ENCODE measurements around the gene CHFR. TPM values are rescaled to one million over a fixed set of nuclear protein-coding genes. Genes with fewer than 3 reads are reported as not detected.
"Not testable (repeated sequence)": the region's sequence is repeated elsewhere in the genome, so short reads cannot be mapped to it uniquely, and the experiment has no call there.

Gene CHFR
- total RNA-seq, result 54.8 and 55.0 TPM in 2 replicates

GRCh38 chr12:132887513-132888351, at the start of gene CHFR:
Gene CHFR (minus strand): TSS chr12:132887605. CDS start chr12:132887328, 277 bp downstream.
- Histone ChIP-seq H3K36me3 (ENCODE audit: insufficient read depth, low read length) (peaks cover 15% of the 10 kb centered on the region), H3K4me2 (ENCODE audit: insufficient read depth, low read length) (peak within 1 kb of the TSS; percentile 94), H3K27ac (ENCODE audit: low read depth, low read length) (peak within 1 kb of the TSS; percentile 97), H3K79me2 (ENCODE audit: insufficient read depth, low read length) (peaks cover 35% of the 10 kb centered on the region), H4K20me1 (ENCODE audit: insufficient read depth, low read length) (no peaks in the 10 kb centered on the region), H3K4me1 (ENCODE audit: insufficient read depth, low read length) (no peaks in the 10 kb centered on the region), H3K4me3 (ENCODE audit: insufficient read depth, low read length) (peak within 1 kb of the TSS; percentile 99), H3K9me3 (ENCODE audit: low read depth, low read length) (no peaks in the 10 kb centered on the region), H2AFZ (ENCODE audit: low read length) (peak within 1 kb of the TSS; percentile 98), H3K27me3 (ENCODE audit: insufficient read depth, low read length) (no peaks in the 10 kb centered on the region)
- peak; percentile 100 for DNase-seq (ENCODE audit: insufficient read length, low spot score, missing footprints)
- no peak for TF ChIP-seq CTCF (IDR thresholded peaks at IDR 0.05; ENCODE audit: extremely low read depth, low read depth, low read length)

GRCh38 chr12:132936921-132937320, 49.5 kb upstream of the CHFR start:
- H3K4me2 ChIP-seq (ENCODE audit: insufficient read depth, low read length); H3K4me1 ChIP-seq (ENCODE audit: insufficient read depth, low read length); H3K79me2 ChIP-seq (ENCODE audit: insufficient read depth, low read length); H2AFZ ChIP-seq (ENCODE audit: low read length); H3K27me3 ChIP-seq (ENCODE audit: insufficient read depth, low read length); H3K4me3 ChIP-seq (ENCODE audit: insufficient read depth, low read length); H4K20me1 ChIP-seq (ENCODE audit: insufficient read depth, low read length); DNase-seq (ENCODE audit: insufficient read length, low spot score, missing footprints); H3K27ac ChIP-seq (ENCODE audit: low read depth, low read length): not testable (repeated sequence)
- H3K36me3 ChIP-seq (ENCODE audit: insufficient read depth, low read length), result peaks cover 19% of the 10 kb centered on the region
- H3K9me3 ChIP-seq (ENCODE audit: low read depth, low read length), result peaks cover 26% of the 10 kb centered on the region

GRCh38 chr12:132936163-132936562, 48.8 kb upstream of the CHFR start:
- H3K79me2 ChIP-seq (ENCODE audit: insufficient read depth, low read length), result no peaks in the 10 kb centered on the region
- peak; percentile 46 for DNase-seq (ENCODE audit: insufficient read length, low spot score, missing footprints)
- no peaks in the 10 kb centered on the region for H3K27me3 ChIP-seq (ENCODE audit: insufficient read depth, low read length)
- no peaks in the 10 kb centered on the region for H3K4me1 ChIP-seq (ENCODE audit: insufficient read depth, low read length)
- H4K20me1 ChIP-seq (ENCODE audit: insufficient read depth, low read length), result no peaks in the 10 kb centered on the region
- peaks cover 27% of the 10 kb centered on the region for H3K9me3 ChIP-seq (ENCODE audit: low read depth, low read length)
- no peak overlapping the region for H3K27ac ChIP-seq (ENCODE audit: low read depth, low read length)
- no peak overlapping the region for H3K4me3 ChIP-seq (ENCODE audit: insufficient read depth, low read length)
- TF ChIP-seq CTCF (IDR thresholded peaks at IDR 0.05; ENCODE audit: extremely low read depth, low read depth, low read length), result no peak
- peaks cover 16% of the 10 kb centered on the region for H3K36me3 ChIP-seq (ENCODE audit: insufficient read depth, low read length)
- H3K4me2 ChIP-seq (ENCODE audit: insufficient read depth, low read length), result no peak overlapping the region
- no peak overlapping the region for H2AFZ ChIP-seq (ENCODE audit: low read length)

DNA sequence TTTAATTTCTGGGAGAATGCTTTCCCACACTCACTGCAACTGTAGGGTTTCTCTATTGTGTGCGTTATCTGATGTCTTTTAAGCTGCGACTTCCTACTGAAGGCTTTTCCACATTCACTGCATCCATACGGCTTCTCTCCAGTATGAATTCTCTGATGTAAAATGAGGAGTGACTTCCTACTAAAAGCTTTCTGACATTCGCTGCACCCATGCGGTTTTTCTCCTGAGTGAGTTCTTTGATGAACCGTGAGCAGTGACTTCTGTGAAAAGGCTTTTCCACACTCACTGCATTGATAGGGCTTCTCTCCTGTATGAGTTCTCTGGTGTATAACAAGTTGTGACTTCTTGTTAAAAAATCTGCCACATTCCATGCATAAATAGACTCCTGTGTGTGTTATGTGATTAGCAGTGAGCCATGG, 39.0 kb upstream of the CHFR start:
- no peak for TF ChIP-seq CTCF (IDR thresholded peaks at IDR 0.05; ENCODE audit: extremely low read depth, low read depth, low read length)
- Histone ChIP-seq H3K36me3 (ENCODE audit: insufficient read depth, low read length) (peaks cover 22% of the 10 kb centered on the region), H3K4me1 (ENCODE audit: insufficient read depth, low read length) (no peaks in the 10 kb centered on the region), H3K79me2 (ENCODE audit: insufficient read depth, low read length) (no peaks in the 10 kb centered on the region), H2AFZ (ENCODE audit: low read length) (no peak overlapping the region), H4K20me1 (ENCODE audit: insufficient read depth, low read length) (no peaks in the 10 kb centered on the region), H3K27me3 (ENCODE audit: insufficient read depth, low read length) (no peaks in the 10 kb centered on the region), H3K9me3 (ENCODE audit: low read depth, low read length) (peaks cover 55% of the 10 kb centered on the region), H3K4me3 (ENCODE audit: insufficient read depth, low read length) (no peak overlapping the region), H3K27ac (ENCODE audit: low read depth, low read length) (no peak overlapping the region), H3K4me2 (ENCODE audit: insufficient read depth, low read length) (no peak overlapping the region)
- DNase-seq (ENCODE audit: insufficient read length, low spot score, missing footprints), result no peak

All from osteoblast (primary cell).